Measurements from ENCODE around the gene ADCYAP1R1. TPM values are rescaled to one million over a fixed set of nuclear protein-coding genes. Genes with fewer than 3 reads are reported as not detected.
"Not testable (repeated sequence)": the region's sequence is repeated elsewhere in the genome, so short reads cannot be mapped to it uniquely, and the experiment has no call there.

The ADCYAP1R1 gene
- total and polyA plus RNA-seq, 7 donors: 0.60 to 35.7 (median 18.2) TPM; not detected in 1

GRCh38 chr7:31137234-31137633 lies 85.1 kb downstream of the ADCYAP1R1 start:
- TF ChIP-seq, protein P1, sequence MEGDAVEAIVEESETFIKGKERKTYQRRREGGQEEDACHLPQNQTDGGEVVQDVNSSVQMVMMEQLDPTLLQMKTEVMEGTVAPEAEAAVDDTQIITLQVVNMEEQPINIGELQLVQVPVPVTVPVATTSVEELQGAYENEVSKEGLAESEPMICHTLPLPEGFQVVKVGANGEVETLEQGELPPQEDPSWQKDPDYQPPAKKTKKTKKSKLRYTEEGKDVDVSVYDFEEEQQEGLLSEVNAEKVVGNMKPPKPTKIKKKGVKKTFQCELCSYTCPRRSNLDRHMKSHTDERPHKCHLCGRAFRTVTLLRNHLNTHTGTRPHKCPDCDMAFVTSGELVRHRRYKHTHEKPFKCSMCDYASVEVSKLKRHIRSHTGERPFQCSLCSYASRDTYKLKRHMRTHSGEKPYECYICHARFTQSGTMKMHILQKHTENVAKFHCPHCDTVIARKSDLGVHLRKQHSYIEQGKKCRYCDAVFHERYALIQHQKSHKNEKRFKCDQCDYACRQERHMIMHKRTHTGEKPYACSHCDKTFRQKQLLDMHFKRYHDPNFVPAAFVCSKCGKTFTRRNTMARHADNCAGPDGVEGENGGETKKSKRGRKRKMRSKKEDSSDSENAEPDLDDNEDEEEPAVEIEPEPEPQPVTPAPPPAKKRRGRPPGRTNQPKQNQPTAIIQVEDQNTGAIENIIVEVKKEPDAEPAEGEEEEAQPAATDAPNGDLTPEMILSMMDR (IDR thresholded peaks at IDR 0.05): no peak
- no peak for TF ChIP-seq EP300 (IDR thresholded peaks at IDR 0.05)
- no peak for TF ChIP-seq POLR2AphosphoS5 (IDR thresholded peaks at IDR 0.05)
- TF ChIP-seq POLR2A (IDR thresholded peaks at IDR 0.05): no peak
- Histone ChIP-seq H3K27me3 (no peaks in the 10 kb centered on the region), H3K36me3 (no peaks in the 10 kb centered on the region), H3K4me1 (no peaks in the 10 kb centered on the region), H3K4me3 (no peak overlapping the region), H3K27ac (no peak overlapping the region), H3K9me3 (no peaks in the 10 kb centered on the region)
- intact Hi-C loops (cut with DNase I): loop anchor here (10.0 kb wide), 1 partner anchor 348 kb away; no protein-coding TSS in a partner anchor
- WGBS, 2 donors: 82 to 89% methylated on average over 7 of the region's 7 CpGs
- no peak for DNase-seq

DNA sequence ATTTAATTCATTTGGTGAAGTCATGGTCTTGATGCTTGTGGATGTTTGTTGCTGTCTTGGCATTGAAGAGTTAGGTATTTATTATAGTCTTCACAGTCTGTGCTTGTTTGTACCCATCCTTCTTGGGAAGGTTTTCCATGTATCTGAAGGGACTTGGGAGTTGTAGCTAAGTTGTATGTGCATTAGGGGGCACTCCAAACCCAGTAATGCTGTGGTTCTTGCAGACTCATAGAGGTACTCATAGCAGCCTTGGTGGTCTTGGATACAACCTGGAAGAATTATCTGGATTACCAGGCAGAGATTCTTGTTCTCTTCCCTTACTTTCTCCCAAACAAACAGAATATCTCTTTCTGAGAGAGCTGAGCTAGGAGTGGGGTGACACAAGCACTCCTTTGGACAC lies 93.2 kb downstream of the ADCYAP1R1 start:
- no peak for DNase-seq
- TF ChIP-seq POLR2AphosphoS5 (IDR thresholded peaks at IDR 0.05) (no peak), EP300 (IDR thresholded peaks at IDR 0.05) (no peak), POLR2A (IDR thresholded peaks at IDR 0.05) (no peak)
- TF ChIP-seq, protein P1 (IDR thresholded peaks at IDR 0.05): no peak
- Histone ChIP-seq H3K4me1 (no peaks in the 10 kb centered on the region), H3K4me3 (no peak overlapping the region), H3K36me3 (no peaks in the 10 kb centered on the region), H3K27ac (no peak overlapping the region), H3K9me3 (peaks cover 0 to 3% (median 0%) of the 10 kb centered on the region in 4 donors), H3K27me3 (no peaks in the 10 kb centered on the region)
- intact Hi-C loops (cut with DNase I): no loop called here

DNA sequence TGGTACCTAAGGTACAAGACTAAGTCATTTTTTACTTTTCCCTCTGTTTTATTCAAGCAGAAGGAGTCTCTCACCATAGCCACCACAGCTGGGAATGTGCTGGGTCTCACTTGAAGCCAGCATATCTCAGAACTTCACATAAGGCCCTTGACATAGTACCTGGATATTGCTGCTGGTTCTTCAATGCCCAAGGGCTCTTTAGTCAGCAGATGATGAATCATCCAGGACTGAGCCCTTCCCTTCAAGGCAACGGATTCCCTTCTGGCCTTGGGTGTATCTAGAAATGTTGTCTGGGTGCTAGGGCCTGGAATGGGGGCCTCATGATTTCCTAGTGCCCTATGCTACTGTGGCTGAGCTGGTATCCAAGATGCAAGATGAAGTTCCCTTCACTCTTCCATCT lies 93.9 kb downstream of the ADCYAP1R1 start:
- intact Hi-C loops (cut with DNase I): no loop called here
- no peaks in the 10 kb centered on the region for H3K27me3 ChIP-seq
- 25 to 64% methylated on average over 1 of the region's 1 CpG for WGBS, 2 donors
- no peak overlapping the region for H3K4me3 ChIP-seq
- no peak for DNase-seq
- no peaks in the 10 kb centered on the region for H3K4me1 ChIP-seq
- TF ChIP-seq EP300 (IDR thresholded peaks at IDR 0.05): no peak
- no peak for TF ChIP-seq POLR2AphosphoS5 (IDR thresholded peaks at IDR 0.05)
- no peak for TF ChIP-seq POLR2A (IDR thresholded peaks at IDR 0.05)
- TF ChIP-seq, protein P1 (IDR thresholded peaks at IDR 0.05): no peak
- peaks cover 0 to 3% (median 0%) of the 10 kb centered on the region in 4 donors for H3K9me3 ChIP-seq
- no peaks in the 10 kb centered on the region for H3K36me3 ChIP-seq
- no peak overlapping the region for H3K27ac ChIP-seq

GRCh38 chr7:31146538-31146937 lies 94.4 kb downstream of the ADCYAP1R1 start:
- Histone ChIP-seq H3K27ac (no peak overlapping the region), H3K36me3 (no peaks in the 10 kb centered on the region), H3K27me3 (no peaks in the 10 kb centered on the region), H3K4me3 (no peak overlapping the region), H3K4me1 (no peaks in the 10 kb centered on the region), H3K9me3 (peaks cover 0 to 3% (median 0%) of the 10 kb centered on the region in 4 donors)
- TF ChIP-seq EP300 (IDR thresholded peaks at IDR 0.05) (no peak), POLR2A (IDR thresholded peaks at IDR 0.05) (no peak), POLR2AphosphoS5 (IDR thresholded peaks at IDR 0.05) (no peak)
- TF ChIP-seq, protein P1 (IDR thresholded peaks at IDR 0.05): no peak
- 87 to 91% methylated on average over 4 of the region's 4 CpGs for WGBS, 2 donors
- intact Hi-C loops (cut with DNase I): no loop called here
- no peak for DNase-seq

DNA sequence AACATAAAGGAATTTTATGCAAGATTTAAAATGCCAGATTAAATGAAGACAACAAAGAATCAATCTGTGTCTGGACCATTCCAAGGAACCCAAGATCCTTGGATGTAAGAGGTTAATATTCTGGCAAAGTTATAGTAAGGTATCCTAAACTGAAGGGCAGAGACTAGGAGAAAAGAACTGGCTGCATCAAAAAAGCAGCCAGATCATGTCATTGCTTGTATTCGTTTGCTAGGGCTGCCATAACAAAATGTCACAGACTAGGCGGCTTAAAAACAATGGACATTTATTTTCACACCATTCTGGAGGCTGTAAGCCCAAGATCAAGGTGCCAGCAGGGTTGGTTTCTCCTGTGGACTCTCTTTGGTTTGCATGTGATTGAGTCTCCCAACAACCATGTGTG lies 99.7 kb downstream of the ADCYAP1R1 start:
- intact Hi-C loops (cut with DNase I): no loop called here
- Histone ChIP-seq H3K4me1 (no peaks in the 10 kb centered on the region), H3K4me3 (no peak overlapping the region), H3K27ac (no peak overlapping the region), H3K9me3 (peaks cover 0 to 3% (median 0%) of the 10 kb centered on the region in 4 donors), H3K36me3 (no peaks in the 10 kb centered on the region), H3K27me3 (no peaks in the 10 kb centered on the region)
- TF ChIP-seq, protein P1 (IDR thresholded peaks at IDR 0.05): no peak
- no peak for TF ChIP-seq POLR2AphosphoS5 (IDR thresholded peaks at IDR 0.05)
- TF ChIP-seq POLR2A (IDR thresholded peaks at IDR 0.05): no peak
- TF ChIP-seq EP300 (IDR thresholded peaks at IDR 0.05): no peak
- DNase-seq: no peak
- WGBS, 2 donors: 68 to 71% methylated on average over 2 of the region's 2 CpGs

DNA sequence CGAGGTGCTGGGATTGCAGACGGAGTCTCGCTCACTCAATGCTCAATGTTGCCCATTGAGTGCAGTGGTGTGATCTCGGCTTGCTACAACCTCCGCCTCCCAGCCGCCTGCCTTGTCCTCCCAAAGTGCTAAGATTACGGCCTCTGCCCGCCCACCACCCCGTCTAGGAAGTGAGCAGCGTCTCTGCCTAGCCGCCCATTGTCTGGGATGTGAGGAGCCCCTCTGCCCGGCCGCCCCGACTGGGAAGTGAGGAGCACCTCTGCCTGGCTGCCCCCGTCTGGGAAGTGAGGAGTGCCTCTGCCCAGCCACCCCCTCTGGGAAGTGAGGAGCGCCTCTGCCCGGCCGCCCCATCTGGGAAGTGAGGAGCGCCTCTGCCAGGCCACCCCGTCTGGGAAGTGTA lies 101.2 kb downstream of the ADCYAP1R1 start:
- H3K9me3 ChIP-seq; H3K36me3 ChIP-seq; H3K4me3 ChIP-seq; intact Hi-C loops (cut with DNase I); H3K27me3 ChIP-seq; H3K4me1 ChIP-seq; DNase-seq; H3K27ac ChIP-seq: not testable (repeated sequence)
- 90 to 92% methylated on average over 17 to 20 of the region's 20 CpGs for WGBS, 2 donors
